Gastrocnemius medialis (tissue), 4 donors: ENCODE results near the gene CTBP1. TPM values are rescaled to one million over a fixed set of nuclear protein-coding genes. Genes with fewer than 3 reads are reported as not detected.

Experiments used
- ATAC-seq, 2 donors: fragments of 150-250 bp; one replicate each; pipeline ENCODE4 v1.9.1; 2016
- DNase-seq, 2 donors: peaks; one replicate each; pipeline ENCODE4 v3.0.0-alpha.2; 2019
- H3K27ac ChIP-seq, 4 donors: fragments of 200-600 bp; sonication (generic); 1 replicate in 1 of 4; 2 replicates in 3 of 4; pipeline ENCODE4 v1.5.1; 2016 to 2018; ENCODE audit warnings: mild to moderate bottlenecking in 2 of 4, moderate library complexity in 1 of 4
- H3K27me3 ChIP-seq, 3 donors: fragments of 200-600 bp; sonication (generic) in 2 of 3; 1 replicate in 1 of 3; 2 replicates in 2 of 3; pipeline versions ENCODE4 v1.5.1 to v1.6.0; 2016 to 2019; ENCODE audit warnings: mild to moderate bottlenecking in 1 of 3, moderate library complexity in 1 of 3
- H3K36me3 ChIP-seq, 2 donors: fragments of 200-600 bp; sonication (generic) in 1 of 2; one replicate each; pipeline ENCODE4 v1.5.1; 2017 to 2018
- H3K4me1 ChIP-seq, 2 donors: fragments of 200-600 bp; sonication (generic) in 1 of 2; one replicate each; pipeline ENCODE4 v1.5.1; 2016 to 2017; ENCODE audit warnings: mild to moderate bottlenecking in 2 of 2
- H3K4me3 ChIP-seq, 4 donors: fragments of 200-600 bp; sonication (generic) in 3 of 4; 1 replicate in 1 of 4; 2 replicates in 3 of 4; pipeline ENCODE4 v1.5.1; 2016 to 2019; ENCODE audit warnings: mild to moderate bottlenecking in 2 of 4
- H3K9me3 ChIP-seq, 3 donors: fragments of 200-600 bp; sonication (generic) in 2 of 3; 1 replicate in 1 of 3; 2 replicates in 2 of 3; pipeline ENCODE4 v1.5.1; 2016 to 2019
- CTCF ChIP-seq, 5 experiments: fragments of 450-650 bp in 3 of 5; fragments of 200-600 bp in 2 of 5; sonication (generic) in 2 of 5; IDR thresholded peaks in 4 of 5; conservative IDR thresholded peaks in 1 of 5; 1 replicate in 4 of 5; 2 replicates in 1 of 5; pipeline ENCODE4 v1.5.1; 2016 to 2019; ENCODE audit warnings: antibody characterized with exemption in 5 of 5, mild to moderate bottlenecking in 3 of 5, moderate library complexity in 3 of 5
- POLR2A ChIP-seq, 2 donors: fragments of 450-650 bp; IDR thresholded peaks; one replicate each; pipeline ENCODE4 v1.6.1; 2017; ENCODE audit warnings: antibody characterized with exemption in 2 of 2, mild to moderate bottlenecking in 2 of 2, moderate library complexity in 2 of 2
- in situ Hi-C, 4 donors: fragments of 200-750 bp; cut with MboI; loops; one replicate each; pipeline versions ENCODE4 v1.15.0 to v1.8.0; 2017; ENCODE audit warnings: low sequenced_read_pairs in 4 of 4
- intact Hi-C: fragments of 100-400 bp; cut with DNase I; formaldehyde crosslinking; loops from one replicate; pipeline ENCODE4 v1.15.1; 2023; ENCODE audit warnings: low total_unique reads
- total RNA-seq, 4 donors: library from RNA; depleted of rRNA; stranded (reverse); fragments of >200 nt; gene quantifications; one replicate each; pipeline versions ENCODE4 v1.1.0 to v1.2.3, GENCODE V29; 2016

The CTBP1 gene
- total RNA-seq, 4 donors from 2014 or later: 126 to 224 (median 169) TPM

- in situ Hi-C loops: loop anchor here in 1 of 4 donors (10.0 kb wide), 1 partner anchor 100 kb away; no protein-coding TSS in a partner anchor
Measured at GRCh38 chr4:1164956-1165545, 83.9 kb downstream of the CTBP1 start.

GRCh38 chr4:1164444-1164843 lies 84.5 kb downstream of the CTBP1 start:
- Histone ChIP-seq H3K9me3 (no peaks in the 10 kb centered on the region), H3K4me1 (peaks cover 4 to 6% of the 10 kb centered on the region in 2 donors), H3K27ac (no peak overlapping the region), H3K36me3 (no peaks in the 10 kb centered on the region), H3K4me3 (no peak overlapping the region), H3K27me3 (no peaks in the 10 kb centered on the region)
- no peak for ATAC-seq
- DNase-seq: no peak
- intact Hi-C loops: no loop called here
- TF ChIP-seq CTCF (IDR thresholded peaks at IDR 0.05 in 4 of 5, conservative IDR thresholded peaks at IDR 0.05 in 1 of 5) (no peak), POLR2A (IDR thresholded peaks at IDR 0.05) (no peak)
- in situ Hi-C loops: loop anchor here in 1 of 4 donors (10.0 kb wide), 1 partner anchor 100 kb away; no protein-coding TSS in a partner anchor

More at GRCh38 chr4:1164956-1165545, 83.9 kb downstream of the CTBP1 start:
- Histone ChIP-seq H3K36me3 (no peaks in the 10 kb centered on the region), H3K4me1 (peaks cover 4 to 6% of the 10 kb centered on the region in 2 donors), H3K9me3 (no peaks in the 10 kb centered on the region), H3K27ac (no peak overlapping the region), H3K4me3 (no peak overlapping the region), H3K27me3 (peaks cover 0 to under 1% (median 0%) of the 10 kb centered on the region in 3 donors)
- no peak for DNase-seq
- no peak for TF ChIP-seq CTCF (IDR thresholded peaks at IDR 0.05 in 4 of 5, conservative IDR thresholded peaks at IDR 0.05 in 1 of 5)
- TF ChIP-seq POLR2A (IDR thresholded peaks at IDR 0.05): no peak
- ATAC-seq: no peak
- intact Hi-C loops: no loop called here

GRCh38 chr4:1164040-1164439 lies 84.9 kb downstream of the CTBP1 start:
- TF ChIP-seq POLR2A (IDR thresholded peaks at IDR 0.05) (no peak), CTCF (IDR thresholded peaks at IDR 0.05 in 4 of 5, conservative IDR thresholded peaks at IDR 0.05 in 1 of 5) (no peak)
- DNase-seq (no peak), ATAC-seq (no peak)
- peaks cover 4 to 6% of the 10 kb centered on the region in 2 donors for H3K4me1 ChIP-seq
- H3K4me3 ChIP-seq: no peak overlapping the region
- no peaks in the 10 kb centered on the region for H3K27me3 ChIP-seq
- no peaks in the 10 kb centered on the region for H3K9me3 ChIP-seq
- intact Hi-C loops (no loop called here), in situ Hi-C loops (loop anchor here in 1 of 4 donors (10.0 kb wide), 1 partner anchor 101 kb away; no protein-coding TSS in a partner anchor)
- no peaks in the 10 kb centered on the region for H3K36me3 ChIP-seq
- no peak overlapping the region for H3K27ac ChIP-seq

Other genes with a start within 250 kb of the CTBP1 start
- 10 to 100 TPM; 10.4 to 32.4 (median 15.2) TPM for gene FGFRL1, start 237.5 kb downstream of the CTBP1 start, total RNA-seq
- gene RNF212, start 135.6 kb downstream of the CTBP1 start, total RNA-seq: 1 to 10 TPM in 1 of 4 donors, not detected in 3; 1.3 TPM
- gene SPON2, start 76.5 kb downstream of the CTBP1 start, total RNA-seq: 1 to 10 TPM; 5.0 to 8.9 (median 5.2) TPM
- gene MAEA, start 40.8 kb upstream of the CTBP1 start, total RNA-seq: 10 to 100 TPM; 30.0 to 42.7 (median 34.3) TPM
- gene UVSSA, start 98.1 kb upstream of the CTBP1 start, total RNA-seq: 10 to 100 TPM in 3 of 4 donors, 1 to 10 TPM in 1; 8.5 to 13.2 (median 12.3) TPM
- gene NKX1-1, start 157.3 kb upstream of the CTBP1 start, total RNA-seq: not detected